Nephron (organoid): ENCODE results near the gene SERPINA1.
"Not testable (repeated sequence)": the region's sequence is repeated elsewhere in the genome, so short reads cannot be mapped to it uniquely, and the experiment has no call there.

Experiments used
- H3K27ac Mint-ChIP-seq, 3 experiments: 2 replicates each; pipeline ENCODE4 v1.8.0; 2020; ENCODE audit warnings: mixed read lengths in 3 of 3, mild to moderate bottlenecking in 2 of 3, moderate library complexity in 1 of 3
- H3K27me3 Mint-ChIP-seq: 2 replicates; pipeline ENCODE4 v1.8.0; 2021; ENCODE audit warnings: low read depth, mild to moderate bottlenecking, moderate library complexity, mixed read lengths
- H3K36me3 Mint-ChIP-seq: 2 replicates; pipeline ENCODE4 v1.8.0; 2020; ENCODE audit warnings: low read depth, mixed read lengths
- H3K4me1 Mint-ChIP-seq: 2 replicates; pipeline ENCODE4 v1.8.0; 2020; ENCODE audit warnings: mixed read lengths
- H3K4me3 Mint-ChIP-seq, 3 experiments: 2 replicates each; pipeline ENCODE4 v1.8.0; 2020; ENCODE audit warnings: mild to moderate bottlenecking in 3 of 3, mixed read lengths in 3 of 3, moderate library complexity in 2 of 3
- H3K9me3 Mint-ChIP-seq: 2 replicates; pipeline ENCODE4 v1.8.0; 2020; ENCODE audit warnings: mixed read lengths
- CTCF ChIP-seq, 3 experiments: fragments of 200-600 bp; sonication (generic); IDR thresholded peaks; one replicate each; pipeline ENCODE4 v1.5.0; 2021; ENCODE audit warnings: antibody characterized with exemption in 3 of 3; ENCODE audit not compliant: unreplicated experiment in 3 of 3

Gene SERPINA1

GRCh38 chr14:94423453-94424056 lies 35.2 kb upstream of the SERPINA1 start:
- H3K4me1 Mint-ChIP-seq = no peaks in the 10 kb centered on the region
- peaks cover 5% of the 10 kb centered on the region for H3K9me3 Mint-ChIP-seq
- H3K4me3 Mint-ChIP-seq = no peak overlapping the region
- no peaks in the 10 kb centered on the region for H3K36me3 Mint-ChIP-seq
- H3K27ac Mint-ChIP-seq = no peak overlapping the region
- TF ChIP-seq CTCF (IDR thresholded peaks at IDR 0.05; ENCODE audit: unreplicated experiment in 3 of 3) = peak; percentile 60 to 67 (median 65)
- peaks cover 18% of the 10 kb centered on the region for H3K27me3 Mint-ChIP-seq

- TF ChIP-seq CTCF (IDR thresholded peaks at IDR 0.05; ENCODE audit: unreplicated experiment in 3 of 3) = no peak
- Mint-ChIP-seq H3K36me3 (no peaks in the 10 kb centered on the region), H3K4me1 (no peaks in the 10 kb centered on the region)
Observed at GRCh38 chr14:94421316-94421715, 32.9 kb upstream of the SERPINA1 start.

DNA sequence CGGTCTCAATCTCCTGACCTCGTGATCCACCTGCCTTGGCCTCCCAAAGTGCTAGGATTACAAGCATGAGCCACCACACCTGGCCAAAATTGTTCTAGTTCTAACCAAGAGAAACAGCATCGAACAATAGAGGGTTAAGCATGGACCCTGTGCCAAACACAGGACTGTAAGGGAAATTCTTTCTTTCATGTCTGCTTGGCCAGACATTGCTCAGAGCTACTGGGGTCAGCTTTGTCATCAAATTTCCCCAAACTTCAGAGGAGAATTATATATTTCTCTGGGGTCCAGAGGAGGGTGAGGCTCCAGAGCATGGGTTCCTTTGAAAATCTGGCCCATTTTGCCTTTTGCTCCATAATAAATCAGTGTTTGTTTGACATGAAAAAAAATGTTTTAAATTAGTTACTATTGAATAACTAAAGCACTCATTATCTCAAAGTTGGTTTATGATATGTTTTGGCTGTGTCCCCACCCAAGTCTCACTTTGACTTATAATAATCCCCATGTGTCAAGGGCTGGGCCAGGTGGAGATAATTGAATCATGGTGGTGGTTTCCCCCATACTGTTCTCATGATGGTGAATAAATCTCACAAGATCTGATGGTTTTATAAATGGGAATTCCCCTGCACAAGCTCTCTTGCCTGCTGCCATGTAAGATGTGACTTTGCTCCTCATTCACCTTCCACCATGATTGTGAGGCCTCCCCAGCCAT lies 29.2 kb upstream of the SERPINA1 start:
- H3K9me3 Mint-ChIP-seq = peaks cover 16% of the 10 kb centered on the region
- H3K36me3 Mint-ChIP-seq, H3K4me1 Mint-ChIP-seq, H3K4me3 Mint-ChIP-seq, H3K27me3 Mint-ChIP-seq, H3K27ac Mint-ChIP-seq: not testable (repeated sequence)

More at GRCh38 chr14:94421316-94421715, 32.9 kb upstream of the SERPINA1 start:
- Mint-ChIP-seq H3K9me3 (peaks cover 12% of the 10 kb centered on the region), H3K27ac (no peak overlapping the region), H3K27me3 (peaks cover 18% of the 10 kb centered on the region), H3K4me3 (no peak overlapping the region)

DNA sequence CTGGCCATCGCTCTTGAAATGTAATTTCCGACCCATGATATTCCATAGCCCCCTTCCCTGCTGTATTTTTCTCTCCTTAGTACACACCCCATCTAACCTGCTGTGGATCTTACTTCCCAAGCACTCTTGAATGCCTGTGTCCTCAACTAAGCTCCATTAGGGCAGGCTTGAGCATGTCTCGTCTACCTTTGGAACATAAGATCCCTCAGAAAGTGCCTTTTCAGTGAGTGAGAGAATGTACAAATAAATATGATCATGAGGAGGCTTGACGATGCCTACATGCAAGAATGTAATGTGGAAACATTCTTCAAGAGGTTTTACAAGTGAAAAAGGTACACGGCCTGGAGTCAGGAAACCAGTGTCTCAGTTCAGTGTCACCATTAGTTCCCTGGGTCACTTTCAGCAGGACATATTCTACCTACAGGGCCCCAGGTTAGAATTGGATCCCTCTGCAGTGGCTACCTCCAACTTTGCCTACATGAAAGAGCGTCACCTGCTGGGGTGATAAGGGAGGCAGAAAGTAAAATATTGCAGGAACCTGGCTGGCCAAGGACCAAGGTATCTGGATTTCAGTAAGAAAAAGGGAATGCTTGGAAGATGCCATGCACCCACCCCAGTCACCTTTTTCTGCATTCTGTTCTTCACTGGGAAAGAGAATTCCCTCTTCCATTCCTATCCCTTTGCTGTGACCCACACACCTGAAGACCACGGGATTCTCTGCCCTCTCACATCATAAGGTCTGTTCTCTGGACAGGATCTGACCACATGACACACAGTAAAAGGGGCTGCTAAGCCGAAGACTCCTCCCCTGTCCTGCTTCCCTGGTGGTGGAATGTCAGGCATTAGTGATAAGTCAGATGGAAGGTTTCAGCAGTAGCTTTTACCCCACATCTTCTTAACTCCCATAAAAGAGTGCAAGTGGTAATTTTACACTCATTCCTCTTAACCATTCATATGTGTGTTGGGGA lies 24.6 kb upstream of the SERPINA1 start:
- Mint-ChIP-seq H3K36me3 (no peaks in the 10 kb centered on the region), H3K27ac (no peak overlapping the region), H3K4me3 (no peak overlapping the region), H3K27me3 (peaks cover 18% of the 10 kb centered on the region), H3K9me3 (peaks cover 18% of the 10 kb centered on the region), H3K4me1 (no peaks in the 10 kb centered on the region)
- no peak for TF ChIP-seq CTCF (IDR thresholded peaks at IDR 0.05; ENCODE audit: unreplicated experiment in 3 of 3)

GRCh38 chr14:94411638-94412037 lies 23.2 kb upstream of the SERPINA1 start:
- Mint-ChIP-seq H3K4me3 (no peak overlapping the region), H3K9me3 (peaks cover 20% of the 10 kb centered on the region), H3K27me3 (peaks cover 18% of the 10 kb centered on the region), H3K27ac (no peak overlapping the region), H3K4me1 (no peaks in the 10 kb centered on the region), H3K36me3 (no peaks in the 10 kb centered on the region)
- TF ChIP-seq CTCF (IDR thresholded peaks at IDR 0.05; ENCODE audit: unreplicated experiment in 3 of 3) = no peak

DNA sequence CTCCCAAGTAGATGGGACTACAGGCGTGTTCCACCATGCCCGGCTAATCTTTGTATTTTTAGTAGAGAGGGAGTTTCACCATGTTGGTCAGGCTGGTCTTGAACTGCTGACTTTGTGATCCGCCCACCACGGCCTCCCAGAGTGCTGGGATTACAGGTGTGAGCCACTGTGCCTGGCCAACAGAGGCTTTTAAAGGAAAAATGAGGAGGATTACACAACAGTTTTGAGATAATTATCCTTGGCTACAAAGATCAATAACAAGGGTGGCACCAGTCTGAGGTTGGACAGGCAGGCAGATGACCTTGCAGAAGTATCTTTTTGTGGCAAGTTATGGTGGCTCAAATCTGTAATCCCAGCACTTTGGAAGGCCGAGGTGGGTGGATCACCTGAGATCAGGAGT lies 21.0 kb upstream of the SERPINA1 start:
- not testable (repeated sequence) for H3K27ac Mint-ChIP-seq, H3K4me3 Mint-ChIP-seq, H3K36me3 Mint-ChIP-seq, H3K4me1 Mint-ChIP-seq
- peaks cover 15% of the 10 kb centered on the region for H3K9me3 Mint-ChIP-seq
- H3K27me3 Mint-ChIP-seq = peaks cover 18% of the 10 kb centered on the region
